SU-DHL-6 (cell line): Measurements from ENCODE around the gene SUCLG2.

Source experiments
- H2AFZ ChIP-seq: fragments of 200-600 bp; sonication (generic); 2 replicates; pipeline ENCODE4 v1.6.1; 2014; ENCODE audit warnings: low read depth, mild to moderate bottlenecking, moderate library complexity, mixed read lengths, antibody characterized with exemption, low read length; ENCODE audit not compliant: severe bottlenecking
- H3F3A ChIP-seq: fragments of 200-600 bp; shearing (Covaris generic); 2 replicates; pipeline ENCODE4 v1.6.0; 2016; ENCODE audit warnings: antibody characterized with exemption, mild to moderate bottlenecking; ENCODE audit not compliant: insufficient read depth
- H3K27ac ChIP-seq: fragments of 200-600 bp; sonication (generic); 2 replicates; pipeline ENCODE4 v1.5.1; 2016; ENCODE audit warnings: low read depth, mild to moderate bottlenecking, low read length, moderate library complexity, mixed read lengths
- H3K27me3 ChIP-seq: fragments of 200-600 bp; sonication (generic), shearing (Covaris generic); 2 replicates; pipeline ENCODE4 v1.6.0; 2014; ENCODE audit warnings: mild to moderate bottlenecking, low read length
- H3K36me3 ChIP-seq: fragments of 200-600 bp; sonication (generic); 2 replicates; pipeline ENCODE4 v1.6.1; 2014; ENCODE audit warnings: mild to moderate bottlenecking, low read length, mixed read lengths
- H3K4me2 ChIP-seq: fragments of 300-600, 200-600 bp; shearing (Covaris generic), sonication (generic); 2 replicates; pipeline ENCODE4 v1.6.0; 2014; ENCODE audit warnings: low read length, low read depth, mild to moderate bottlenecking; ENCODE audit not compliant: poor library complexity, severe bottlenecking
- H3K4me3 ChIP-seq: fragments of 200-600 bp; sonication (generic); 2 replicates; pipeline ENCODE4 v1.5.1; 2014; ENCODE audit warnings: antibody characterized with exemption, low read length, mild to moderate bottlenecking, mixed read lengths; ENCODE audit not compliant: insufficient read depth, poor library complexity, severe bottlenecking
- H3K79me2 ChIP-seq: fragments of 200-600 bp; sonication (generic); 2 replicates; pipeline ENCODE4 v1.6.1; 2014; ENCODE audit warnings: mild to moderate bottlenecking, low read length, moderate library complexity; ENCODE audit not compliant: insufficient read depth
- H3K9ac ChIP-seq: fragments of 200-600 bp; sonication (generic); 2 replicates; pipeline ENCODE4 v1.7.0; 2014; ENCODE audit warnings: mild to moderate bottlenecking, low read length
- H3K9me2 ChIP-seq: fragments of 200-600 bp; sonication (generic); replicated peaks from 2 replicates; pipeline ENCODE4 v1.6.1; 2014; ENCODE audit warnings: low read length; ENCODE audit not compliant: insufficient read depth
- H3K9me3 ChIP-seq: fragments of 200-600 bp; sonication (generic); 2 replicates; pipeline ENCODE4 v1.6.1; 2014; ENCODE audit warnings: low read length, mixed read lengths; ENCODE audit not compliant: insufficient read depth
- H4K20me1 ChIP-seq: fragments of 200-600 bp; sonication (generic); 2 replicates; pipeline ENCODE4 v1.6.1; 2014; ENCODE audit warnings: low read depth, mild to moderate bottlenecking, antibody characterized with exemption, low read length, moderate library complexity, mixed read lengths
- EZH2phosphoT487 ChIP-seq: fragments of 200-600 bp; sonication (generic), shearing (Covaris generic); conservative IDR thresholded peaks from 2 replicates; pipeline ENCODE4 v1.6.1; 2018; ENCODE audit warnings: mild to moderate bottlenecking, antibody characterized with exemption, low read length, moderate library complexity, mixed read lengths
- TF ChIP-seq, protein P1 (sequence below): fragments of 200-600 bp; sonication (generic); IDR thresholded peaks from one replicate; pipeline ENCODE4 v1.5.1; 2017; ENCODE audit warnings: antibody characterized with exemption, mild to moderate bottlenecking, low read length, moderate library complexity; ENCODE audit not compliant: insufficient read depth, poor library complexity, severe bottlenecking

The SUCLG2 gene

DNA sequence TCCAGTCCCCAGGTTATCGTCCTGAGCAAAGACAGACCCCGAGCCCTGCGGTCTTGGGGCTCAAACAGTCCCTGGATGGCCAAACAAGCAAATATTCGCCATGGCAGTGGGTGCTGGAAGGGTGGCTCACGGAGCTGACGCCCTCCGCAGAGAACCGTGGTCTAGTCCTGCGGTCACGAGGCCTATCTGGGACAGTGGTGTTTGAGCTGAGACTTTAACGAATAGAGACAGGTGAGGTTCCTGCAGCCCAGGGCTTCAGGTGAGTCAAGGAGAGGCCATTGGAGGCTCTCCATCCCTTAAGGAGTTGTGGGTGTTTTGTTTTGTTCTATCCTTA, 399 bp upstream of the SUCLG2 start:
- Histone ChIP-seq H3K9me3 (no peaks in the 10 kb centered on the region), H3K4me3 (peak overlapping the region; percentile 66), H3F3A (peaks cover 20% of the 10 kb centered on the region), H3K9ac (peak overlapping the region; percentile 83), H3K9me2 (no peaks in the 10 kb centered on the region), H3K79me2 (0 out of 2 replicates have a peak, but pooled peaks cover 19% of the 10 kb centered on the region), H3K36me3 (no peaks in the 10 kb centered on the region), H2AFZ (peak overlapping the region; percentile 95), H3K27ac (peak overlapping the region; percentile 76), H4K20me1 (no peaks in the 10 kb centered on the region), H3K4me2 (peak overlapping the region; percentile 90), H3K27me3 (no peaks in the 10 kb centered on the region)
- TF ChIP-seq, protein P1, sequence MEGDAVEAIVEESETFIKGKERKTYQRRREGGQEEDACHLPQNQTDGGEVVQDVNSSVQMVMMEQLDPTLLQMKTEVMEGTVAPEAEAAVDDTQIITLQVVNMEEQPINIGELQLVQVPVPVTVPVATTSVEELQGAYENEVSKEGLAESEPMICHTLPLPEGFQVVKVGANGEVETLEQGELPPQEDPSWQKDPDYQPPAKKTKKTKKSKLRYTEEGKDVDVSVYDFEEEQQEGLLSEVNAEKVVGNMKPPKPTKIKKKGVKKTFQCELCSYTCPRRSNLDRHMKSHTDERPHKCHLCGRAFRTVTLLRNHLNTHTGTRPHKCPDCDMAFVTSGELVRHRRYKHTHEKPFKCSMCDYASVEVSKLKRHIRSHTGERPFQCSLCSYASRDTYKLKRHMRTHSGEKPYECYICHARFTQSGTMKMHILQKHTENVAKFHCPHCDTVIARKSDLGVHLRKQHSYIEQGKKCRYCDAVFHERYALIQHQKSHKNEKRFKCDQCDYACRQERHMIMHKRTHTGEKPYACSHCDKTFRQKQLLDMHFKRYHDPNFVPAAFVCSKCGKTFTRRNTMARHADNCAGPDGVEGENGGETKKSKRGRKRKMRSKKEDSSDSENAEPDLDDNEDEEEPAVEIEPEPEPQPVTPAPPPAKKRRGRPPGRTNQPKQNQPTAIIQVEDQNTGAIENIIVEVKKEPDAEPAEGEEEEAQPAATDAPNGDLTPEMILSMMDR: no peak
- TF ChIP-seq EZH2phosphoT487: no peak

DNA sequence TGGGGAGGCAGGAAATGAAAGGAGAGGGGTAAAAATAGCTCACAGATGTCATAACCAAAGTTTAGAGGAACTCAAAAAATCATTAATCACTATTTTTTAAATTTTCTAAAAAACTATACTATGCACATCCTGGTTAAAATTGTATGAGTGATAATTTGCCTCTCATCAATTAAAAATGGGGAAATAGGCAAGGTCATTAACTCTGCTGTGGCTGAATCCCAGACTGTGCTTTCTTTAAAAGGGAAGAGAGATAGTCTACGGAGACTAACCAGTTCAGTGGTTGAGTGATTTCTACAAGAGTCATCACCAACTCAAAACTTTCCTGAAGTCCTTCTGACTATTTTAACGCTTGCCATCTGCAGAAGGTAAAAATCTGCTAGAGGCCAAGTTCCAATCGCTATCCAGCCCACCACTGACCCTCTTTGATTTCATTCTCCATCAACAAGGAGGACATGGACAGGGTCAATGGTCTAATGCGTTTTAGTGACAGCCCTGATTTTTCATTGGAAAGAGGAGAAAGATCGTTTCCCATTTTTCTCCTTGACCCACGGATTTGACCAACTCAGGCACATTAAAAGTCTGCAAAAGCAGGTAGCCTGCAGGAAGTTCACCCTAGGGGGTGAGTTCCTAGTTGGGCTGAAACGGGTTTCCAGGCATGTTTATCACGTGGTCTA, 850 bp downstream of the SUCLG2 start:
- no peaks in the 10 kb centered on the region for H3K36me3 ChIP-seq
- peak overlapping the region; percentile 90 for H3K4me2 ChIP-seq
- peak overlapping the region; percentile 95 for H2AFZ ChIP-seq
- H3K27ac ChIP-seq: peak overlapping the region; percentile 76
- peak overlapping the region; percentile 66 for H3K4me3 ChIP-seq
- H3K9me3 ChIP-seq: no peaks in the 10 kb centered on the region
- H3K27me3 ChIP-seq: no peaks in the 10 kb centered on the region
- TF ChIP-seq, protein P1: no peak
- TF ChIP-seq EZH2phosphoT487: no peak
- 0 out of 2 replicates have a peak, but pooled peaks cover 23% of the 10 kb centered on the region for H3K79me2 ChIP-seq
- no peaks in the 10 kb centered on the region for H3K9me2 ChIP-seq
- peaks cover 20% of the 10 kb centered on the region for H3F3A ChIP-seq
- no peaks in the 10 kb centered on the region for H4K20me1 ChIP-seq
- peak overlapping the region; percentile 83 for H3K9ac ChIP-seq

DNA sequence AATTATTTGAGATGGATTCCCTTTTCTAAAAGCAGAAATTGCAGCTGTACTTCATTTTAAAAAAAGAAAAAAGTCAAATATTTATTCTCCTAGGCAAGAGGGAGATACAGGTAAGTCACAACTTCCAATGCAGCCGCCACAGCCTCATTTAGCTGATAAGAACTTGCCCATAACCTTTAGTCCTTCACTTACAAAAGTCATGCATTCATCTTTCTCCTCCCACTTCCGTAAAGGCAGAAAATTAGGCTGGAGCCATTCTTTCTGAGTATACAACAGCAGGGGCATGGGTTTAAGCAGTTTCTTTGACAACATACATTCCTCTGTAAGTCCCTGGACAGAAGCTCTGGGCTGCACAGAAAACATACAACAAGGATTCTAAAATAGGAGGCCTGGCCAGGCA, 4.3 kb downstream of the SUCLG2 start:
- Histone ChIP-seq H3K27ac (no peak overlapping the region), H3K4me3 (no peak overlapping the region), H3F3A (peaks cover 11% of the 10 kb centered on the region), H4K20me1 (no peaks in the 10 kb centered on the region), H3K9me2 (no peaks in the 10 kb centered on the region), H3K27me3 (no peaks in the 10 kb centered on the region), H3K9ac (no peak overlapping the region), H2AFZ (no peak overlapping the region), H3K4me2 (no peak overlapping the region), H3K79me2 (peaks cover 39% of the 10 kb centered on the region), H3K9me3 (no peaks in the 10 kb centered on the region), H3K36me3 (no peaks in the 10 kb centered on the region)
- TF ChIP-seq, protein P1: no peak
- TF ChIP-seq EZH2phosphoT487: no peak
